Common myeloid progenitor, CD34-positive (primary cell): ENCODE data around the gene SETD6.

Source experiments
- CTCF ChIA-PET: fragments of 350-600 bp; sonication (Branson Sonifier 250); formaldehyde crosslinking; loops from one replicate; lab custom pipeline; 2021; ENCODE audit warnings: antibody characterized with exemption; lab: Charles Lee
- POLR2A ChIA-PET: fragments of 350-600 bp; sonication (Branson Sonifier 250); formaldehyde crosslinking; loops from one replicate; lab custom pipeline; 2021; ENCODE audit warnings: antibody characterized with exemption; lab: Charles Lee
- DNase-seq, 3 donors: peaks; one replicate each; pipeline versions ENCODE4 v3.0.0 to v3.0.0-alpha.2; 2013
- H3K27ac ChIP-seq, 2 experiments: 1 replicate in 1 of 2; 2 replicates in 1 of 2; pipeline ENCODE4 v1.7.0; 2013; ENCODE audit warnings: inconsistent platforms in 2 of 2, low read length in 2 of 2, mild to moderate bottlenecking in 2 of 2, low read depth in 1 of 2, moderate library complexity in 1 of 2; ENCODE audit not compliant: severe bottlenecking in 2 of 2, insufficient read depth in 1 of 2, poor library complexity in 1 of 2
- H3K27me3 ChIP-seq, 5 experiments: replicated peaks in 2 of 5; 1 replicate in 3 of 5; 2 replicates in 2 of 5; pipeline versions ENCODE4 v1.6.1 to v1.7.0; 2013; ENCODE audit warnings: low read length in 4 of 5, mild to moderate bottlenecking in 2 of 5, moderate library complexity in 2 of 5, inconsistent platforms in 1 of 5; ENCODE audit not compliant: insufficient read depth in 5 of 5, control insufficient read depth in 4 of 5
- H3K36me3 ChIP-seq, 4 experiments: 1 replicate in 2 of 4; 2 replicates in 2 of 4; pipeline versions ENCODE4 v1.6.1 to v1.7.0; 2013; ENCODE audit warnings: low read length in 3 of 4, control low read depth in 1 of 4, mild to moderate bottlenecking in 1 of 4; ENCODE audit not compliant: control insufficient read depth in 4 of 4, insufficient read depth in 4 of 4
- H3K4me1 ChIP-seq, 4 experiments: 1 replicate in 3 of 4; 2 replicates in 1 of 4; pipeline versions ENCODE4 v1.6.1 to v1.7.1; 2013; ENCODE audit warnings: low read length in 3 of 4, mild to moderate bottlenecking in 3 of 4, control low read depth in 1 of 4, inconsistent platforms in 1 of 4, moderate library complexity in 1 of 4; ENCODE audit not compliant: control insufficient read depth in 4 of 4, insufficient read depth in 4 of 4; ENCODE audit errors: control extremely low read depth in 1 of 4
- H3K4me3 ChIP-seq, 7 experiments: 1 replicate in 4 of 7; 2 replicates in 3 of 7; pipeline versions ENCODE4 v1.5.1 to v1.7.0; 2013; ENCODE audit warnings: mild to moderate bottlenecking in 7 of 7, low read length in 6 of 7, moderate library complexity in 6 of 7, inconsistent platforms in 2 of 7, low read depth in 2 of 7, control low read depth in 1 of 7; ENCODE audit not compliant: insufficient read depth in 4 of 7, control insufficient read depth in 1 of 7; ENCODE audit errors: extremely low read depth in 1 of 7
- H3K9me3 ChIP-seq, 5 experiments: 1 replicate in 4 of 5; 2 replicates in 1 of 5; pipeline versions ENCODE4 v1.6.1 to v1.7.1; 2013; ENCODE audit warnings: low read length in 4 of 5, mild to moderate bottlenecking in 2 of 5, inconsistent platforms in 1 of 5, low read depth in 1 of 5, moderate library complexity in 1 of 5; ENCODE audit not compliant: control insufficient read depth in 4 of 5, insufficient read depth in 2 of 5; ENCODE audit errors: control extremely low read depth in 1 of 5
- WGBS: methylation state at CpG from one replicate; pipeline ENCODE4 v1.1.5; 2013; ENCODE audit not compliant: insufficient coverage; 5-methylcytosine and 5-hydroxymethylcytosine counted together

SETD6 gene

GRCh38 chr16:58507963-58508670 lies 7.2 kb upstream of the SETD6 start:
- CTCF ChIA-PET: interaction anchor here (0.8 to 2.6 kb wide), 4 partner anchors 9 to 172 kb away, joined by 3 to 12 read pairs (median 7); partner anchors contain the start of gene NDRG4
- Histone ChIP-seq H3K4me1 (peaks cover 0 to 8% (median 3%) of the 10 kb centered on the region in 4 experiments), H3K27me3 (peaks cover 0 to 12% (median 0%) of the 10 kb centered on the region in 5 experiments), H3K9me3 (no peaks in the 10 kb centered on the region), H3K4me3 (no peak overlapping the region), H3K27ac (no peak overlapping the region), H3K36me3 (no peaks in the 10 kb centered on the region)
- 92% methylated on average over 9 of the region's 14 CpGs for WGBS
- POLR2A ChIA-PET: no interaction called here
- no peak for DNase-seq

GRCh38 chr16:58508671-58509251 lies 6.6 kb upstream of the SETD6 start:
- CTCF ChIA-PET: interaction anchor here (0.8 to 2.6 kb wide), 5 partner anchors 9 to 172 kb away, joined by 3 to 12 read pairs (median 3); partner anchors contain the start of gene NDRG4
- POLR2A ChIA-PET: no interaction called here
- Histone ChIP-seq H3K27me3 (peaks cover 0 to 6% (median 0%) of the 10 kb centered on the region in 5 experiments), H3K36me3 (no peaks in the 10 kb centered on the region), H3K4me3 (no peak overlapping the region), H3K4me1 (peaks cover 0 to 8% (median 3%) of the 10 kb centered on the region in 4 experiments), H3K27ac (no peak overlapping the region), H3K9me3 (no peaks in the 10 kb centered on the region)
- WGBS: 96% methylated on average over 4 of the region's 5 CpGs
- no peak for DNase-seq

GRCh38 chr16:58509256-58510096 lies 5.8 kb upstream of the SETD6 start:
- no peaks in the 10 kb centered on the region for H3K36me3 ChIP-seq
- no peak overlapping the region for H3K27ac ChIP-seq
- ChIA-PET CTCF (interaction anchor here (1.1 to 2.6 kb wide), 5 partner anchors 9 to 82 kb away, joined by 3 to 12 read pairs (median 8); partner anchors contain the start of gene NDRG4), POLR2A (no interaction called here)
- 92% methylated on average over 4 of the region's 9 CpGs for WGBS
- H3K4me3 ChIP-seq: no peak overlapping the region
- DNase-seq: no peak
- no peaks in the 10 kb centered on the region for H3K9me3 ChIP-seq
- no peaks in the 10 kb centered on the region for H3K27me3 ChIP-seq
- peaks cover 0 to 12% (median 6%) of the 10 kb centered on the region in 4 experiments for H3K4me1 ChIP-seq

- H3K27ac ChIP-seq: no peak overlapping the region
- H3K27me3 ChIP-seq: no peaks in the 10 kb centered on the region
- CTCF ChIA-PET: interaction anchor here (1.0 to 2.6 kb wide), 6 partner anchors 8 to 155 kb away, joined by 3 to 12 read pairs (median 6); partner anchors contain the start of gene NDRG4
- POLR2A ChIA-PET: no interaction called here
- H3K9me3 ChIP-seq: no peaks in the 10 kb centered on the region
- no peak for DNase-seq
- H3K4me3 ChIP-seq: no peak overlapping the region
- H3K4me1 ChIP-seq: peaks cover 0 to 18% (median 14%) of the 10 kb centered on the region in 4 experiments
- 97% methylated on average over 16 of the region's 18 CpGs for WGBS
- no peaks in the 10 kb centered on the region for H3K36me3 ChIP-seq
These were observed 5.1 kb upstream of the SETD6 start for GRCh38 chr16:58510097-58510775.

GRCh38 chr16:58510776-58511628 lies 4.3 kb upstream of the SETD6 start:
- no peak overlapping the region for H3K4me3 ChIP-seq
- POLR2A ChIA-PET: no interaction called here

More at GRCh38 chr16:58510776-58511628, 4.3 kb upstream of the SETD6 start:
- Histone ChIP-seq H3K9me3 (no peaks in the 10 kb centered on the region), H3K27me3 (no peaks in the 10 kb centered on the region), H3K4me1 (peaks cover 0 to 20% (median 14%) of the 10 kb centered on the region in 4 experiments), H3K36me3 (no peaks in the 10 kb centered on the region), H3K27ac (no peak overlapping the region)
- no peak for DNase-seq
- CTCF ChIA-PET: interaction anchor here (1.0 to 4.0 kb wide), 9 partner anchors 9 to 175 kb away, joined by 3 to 17 read pairs (median 6); partner anchors contain the start of gene NDRG4
- 92% methylated on average over 24 of the region's 30 CpGs for WGBS
